Measurements from ENCODE around the gene BDKRB2. TPM values are rescaled to one million over a fixed set of nuclear protein-coding genes. Genes with fewer than 3 reads are reported as not detected.

The BDKRB2 gene
- total RNA-seq, 1 donor from 2014 or later: 23.3 TPM

- Histone ChIP-seq H3K27ac (peak overlapping the region; percentile 81), H3K9me3 (no peaks in the 10 kb centered on the region), H3K27me3 (no peaks in the 10 kb centered on the region), H3K4me3 (no peak overlapping the region), H3K4me1 (peaks cover 32% of the 10 kb centered on the region), H3K36me3 (peaks cover 0 to 19% of the 10 kb centered on the region in 2 donors)
- intact Hi-C loops (cut with DNase I): no loop called here
- peak in 1 of 2 donors; percentile 65 for TF ChIP-seq POLR2AphosphoS5 (IDR thresholded peaks at IDR 0.05; ENCODE audit: insufficient read depth in 1 of 2, low read depth in 1 of 2)
- no peak for TF ChIP-seq POLR2A (IDR thresholded peaks at IDR 0.05)
- peak in 1 of 2 donors; percentile 95 for DNase-seq (ENCODE audit: extremely low spot score in 2 of 2)
These were observed 41.9 kb downstream of the BDKRB2 start for GRCh38 chr14:96246539-96246847.

GRCh38 chr14:96247031-96247430 is 42.4 kb downstream of the BDKRB2 start:
- Histone ChIP-seq H3K36me3 (peaks cover 0 to 13% of the 10 kb centered on the region in 2 donors), H3K27ac (peak overlapping the region; percentile 81), H3K9me3 (no peaks in the 10 kb centered on the region), H3K27me3 (no peaks in the 10 kb centered on the region), H3K4me3 (no peak overlapping the region), H3K4me1 (peaks cover 32% of the 10 kb centered on the region)
- TF ChIP-seq CTCF (IDR thresholded peaks at IDR 0.05): no peak
- TF ChIP-seq POLR2AphosphoS5 (IDR thresholded peaks at IDR 0.05; ENCODE audit: insufficient read depth in 1 of 2, low read depth in 1 of 2): no peak
- TF ChIP-seq POLR2A (IDR thresholded peaks at IDR 0.05): no peak
- intact Hi-C loops (cut with DNase I): no loop called here
- no peak for DNase-seq (ENCODE audit: extremely low spot score in 2 of 2)

- Histone ChIP-seq H3K27ac (peak overlapping the region; percentile 81), H3K4me3 (no peak overlapping the region), H3K9me3 (no peaks in the 10 kb centered on the region), H3K36me3 (no peaks in the 10 kb centered on the region), H3K4me1 (peaks cover 39% of the 10 kb centered on the region), H3K27me3 (no peaks in the 10 kb centered on the region)
- DNase-seq (ENCODE audit: extremely low spot score in 2 of 2): peak in 1 of 2 donors; percentile 96
- TF ChIP-seq CTCF (IDR thresholded peaks at IDR 0.05) (no peak), POLR2AphosphoS5 (IDR thresholded peaks at IDR 0.05; ENCODE audit: insufficient read depth in 1 of 2, low read depth in 1 of 2) (peak; percentile 45 to 46)
- intact Hi-C loops (cut with DNase I): no loop called here
These were observed 44.4 kb downstream of the BDKRB2 start for GRCh38 chr14:96249029-96249428.

- Histone ChIP-seq H3K27me3 (no peaks in the 10 kb centered on the region), H3K9me3 (no peaks in the 10 kb centered on the region), H3K27ac (no peak overlapping the region), H3K36me3 (no peaks in the 10 kb centered on the region), H3K4me1 (peaks cover 44% of the 10 kb centered on the region), H3K4me3 (no peak overlapping the region)
- intact Hi-C loops (cut with DNase I): no loop called here
- DNase-seq (ENCODE audit: extremely low spot score in 2 of 2): no peak
- TF ChIP-seq CTCF (IDR thresholded peaks at IDR 0.05) (no peak), POLR2AphosphoS5 (IDR thresholded peaks at IDR 0.05; ENCODE audit: insufficient read depth in 1 of 2, low read depth in 1 of 2) (no peak), POLR2A (IDR thresholded peaks at IDR 0.05) (no peak)
These were observed 45.8 kb downstream of the BDKRB2 start for GRCh38 chr14:96250485-96250884.

- H3K4me3 ChIP-seq: no peak overlapping the region
- TF ChIP-seq CTCF (IDR thresholded peaks at IDR 0.05) (no peak), POLR2A (IDR thresholded peaks at IDR 0.05) (no peak), POLR2AphosphoS5 (IDR thresholded peaks at IDR 0.05; ENCODE audit: insufficient read depth in 1 of 2, low read depth in 1 of 2) (no peak)
- no peak for DNase-seq (ENCODE audit: extremely low spot score in 2 of 2)
- peak overlapping the region; percentile 15 for H3K27ac ChIP-seq
- H3K4me1 ChIP-seq: peaks cover 42% of the 10 kb centered on the region
- intact Hi-C loops (cut with DNase I): no loop called here
- H3K9me3 ChIP-seq: no peaks in the 10 kb centered on the region
- H3K36me3 ChIP-seq: no peaks in the 10 kb centered on the region
- H3K27me3 ChIP-seq: no peaks in the 10 kb centered on the region
These were observed 47.1 kb downstream of the BDKRB2 start for GRCh38 chr14:96251656-96252155.

Measured in vagina (tissue), 2 donors.